ENCODE results near the gene LCP1.
A peak's percentile ranks its signal among the peaks of the same experiment; 100 is the strongest.

The LCP1 gene

DNA sequence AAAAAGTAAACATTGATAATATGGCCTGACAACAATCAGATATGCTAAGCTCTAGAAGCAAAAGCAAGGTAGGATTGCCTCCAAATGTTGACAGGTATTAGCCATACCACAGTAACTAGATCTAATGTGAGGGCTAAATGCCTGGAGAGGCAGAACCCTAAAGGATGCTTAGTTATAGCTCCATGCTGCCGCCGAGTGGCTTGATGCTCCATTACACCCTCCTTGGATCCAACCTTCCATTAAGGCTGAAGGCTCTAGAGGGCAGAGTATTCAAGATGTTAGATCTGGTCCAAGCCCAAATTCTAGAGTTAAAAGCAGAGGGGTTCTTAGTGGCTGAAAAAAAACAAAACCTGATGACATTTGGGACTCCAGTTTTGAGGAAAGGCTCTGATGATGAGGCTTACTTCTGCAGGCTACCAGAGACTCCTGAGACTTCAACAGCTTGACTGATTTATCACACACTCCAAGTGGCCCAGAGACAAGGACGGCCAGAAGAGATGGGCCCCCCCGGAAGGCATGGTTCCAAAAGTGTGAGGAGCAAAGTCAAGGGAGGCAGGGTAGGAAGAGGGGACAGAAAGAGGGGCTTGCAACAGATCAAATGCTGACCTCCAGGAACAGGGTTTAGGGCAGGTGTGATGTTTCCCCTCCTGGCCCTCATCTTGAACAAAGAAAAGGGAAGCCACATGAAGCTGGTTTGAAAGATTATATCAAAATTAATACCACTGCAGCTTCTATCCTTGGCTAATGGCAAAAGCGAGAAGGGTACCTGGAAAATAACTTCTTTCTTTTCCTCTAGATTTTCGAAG is 55.2 kb downstream of the LCP1 start:
- H3K79me2 ChIP-seq (ENCODE audit: control insufficient read depth, low read length) = no peaks in the 10 kb centered on the region
- H3K9me3 ChIP-seq (ENCODE audit: control insufficient read depth, insufficient read depth, low read length) = no peaks in the 10 kb centered on the region
- peaks cover 38% of the 10 kb centered on the region for H3F3A ChIP-seq (ENCODE audit: control insufficient read depth, insufficient read depth)
- H3K4me2 ChIP-seq (ENCODE audit: low read length) = no peak overlapping the region
- no peaks in the 10 kb centered on the region for H3K9me2 ChIP-seq (replicated peaks; ENCODE audit: control insufficient read depth, low read length)
- H4K20me1 ChIP-seq (ENCODE audit: control insufficient read depth, insufficient read depth, low read depth, low read length) = peaks cover 8% of the 10 kb centered on the region; the same call in 1 of the 2 replicates
- peaks cover 14% of the 10 kb centered on the region for H3K4me1 ChIP-seq (ENCODE audit: control insufficient read depth, low read length)
- TF ChIP-seq EZH2phosphoT487 (IDR thresholded peaks at IDR 0.05; ENCODE audit: borderline replicate concordance, low read length) = no peak
- TF ChIP-seq, protein P1, sequence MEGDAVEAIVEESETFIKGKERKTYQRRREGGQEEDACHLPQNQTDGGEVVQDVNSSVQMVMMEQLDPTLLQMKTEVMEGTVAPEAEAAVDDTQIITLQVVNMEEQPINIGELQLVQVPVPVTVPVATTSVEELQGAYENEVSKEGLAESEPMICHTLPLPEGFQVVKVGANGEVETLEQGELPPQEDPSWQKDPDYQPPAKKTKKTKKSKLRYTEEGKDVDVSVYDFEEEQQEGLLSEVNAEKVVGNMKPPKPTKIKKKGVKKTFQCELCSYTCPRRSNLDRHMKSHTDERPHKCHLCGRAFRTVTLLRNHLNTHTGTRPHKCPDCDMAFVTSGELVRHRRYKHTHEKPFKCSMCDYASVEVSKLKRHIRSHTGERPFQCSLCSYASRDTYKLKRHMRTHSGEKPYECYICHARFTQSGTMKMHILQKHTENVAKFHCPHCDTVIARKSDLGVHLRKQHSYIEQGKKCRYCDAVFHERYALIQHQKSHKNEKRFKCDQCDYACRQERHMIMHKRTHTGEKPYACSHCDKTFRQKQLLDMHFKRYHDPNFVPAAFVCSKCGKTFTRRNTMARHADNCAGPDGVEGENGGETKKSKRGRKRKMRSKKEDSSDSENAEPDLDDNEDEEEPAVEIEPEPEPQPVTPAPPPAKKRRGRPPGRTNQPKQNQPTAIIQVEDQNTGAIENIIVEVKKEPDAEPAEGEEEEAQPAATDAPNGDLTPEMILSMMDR (IDR thresholded peaks at IDR 0.05; ENCODE audit: low read depth, low read length, poor library complexity, severe bottlenecking) = peak; percentile 85
- H3K27me3 ChIP-seq (ENCODE audit: control insufficient read depth, low read length) = no peaks in the 10 kb centered on the region
- H3K36me3 ChIP-seq (ENCODE audit: control insufficient read depth, low read length) = peaks cover 62% of the 10 kb centered on the region
- no peak overlapping the region for H3K4me3 ChIP-seq (ENCODE audit: low read length)
- H3K27ac ChIP-seq (ENCODE audit: low read depth, low read length) = no peak overlapping the region

DNA sequence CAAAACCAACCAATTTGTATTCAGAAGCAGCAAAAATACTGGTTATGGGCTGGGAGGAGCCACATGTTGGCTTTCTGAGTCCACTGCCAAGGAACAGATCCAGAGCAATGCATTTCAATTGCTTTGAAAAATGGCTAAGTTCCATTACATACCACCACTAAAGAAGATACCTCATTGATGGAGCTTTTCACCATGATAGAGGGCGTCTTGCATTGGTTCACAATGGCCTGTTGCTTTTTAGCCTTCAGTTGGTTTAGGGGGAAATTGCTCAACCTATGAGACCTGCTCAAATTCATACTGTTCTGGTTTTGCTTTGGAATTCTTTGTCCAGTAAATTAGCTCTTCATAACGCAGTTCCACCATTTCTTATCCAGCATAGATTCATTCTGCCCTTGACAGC is 55.9 kb downstream of the LCP1 start:
- Histone ChIP-seq H3K27ac (ENCODE audit: low read depth, low read length) (no peak overlapping the region), H3F3A (ENCODE audit: control insufficient read depth, insufficient read depth) (peaks cover 38% of the 10 kb centered on the region), H4K20me1 (ENCODE audit: control insufficient read depth, insufficient read depth, low read depth, low read length) (peaks cover 8% of the 10 kb centered on the region; the same call in 1 of the 2 replicates), H3K4me2 (ENCODE audit: low read length) (peak overlapping the region; percentile 11; the same call in 1 of the 2 replicates), H3K4me1 (ENCODE audit: control insufficient read depth, low read length) (peaks cover 14% of the 10 kb centered on the region), H3K36me3 (ENCODE audit: control insufficient read depth, low read length) (peaks cover 55% of the 10 kb centered on the region), H3K27me3 (ENCODE audit: control insufficient read depth, low read length) (no peaks in the 10 kb centered on the region), H3K79me2 (ENCODE audit: control insufficient read depth, low read length) (no peaks in the 10 kb centered on the region), H3K9me3 (ENCODE audit: control insufficient read depth, insufficient read depth, low read length) (no peaks in the 10 kb centered on the region), H3K4me3 (ENCODE audit: low read length) (no peak overlapping the region), H3K9me2 (replicated peaks; ENCODE audit: control insufficient read depth, low read length) (no peaks in the 10 kb centered on the region)
- no peak for TF ChIP-seq EZH2phosphoT487 (IDR thresholded peaks at IDR 0.05; ENCODE audit: borderline replicate concordance, low read length)
- TF ChIP-seq, protein P1 (IDR thresholded peaks at IDR 0.05; ENCODE audit: low read depth, low read length, poor library complexity, severe bottlenecking) = no peak

DNA sequence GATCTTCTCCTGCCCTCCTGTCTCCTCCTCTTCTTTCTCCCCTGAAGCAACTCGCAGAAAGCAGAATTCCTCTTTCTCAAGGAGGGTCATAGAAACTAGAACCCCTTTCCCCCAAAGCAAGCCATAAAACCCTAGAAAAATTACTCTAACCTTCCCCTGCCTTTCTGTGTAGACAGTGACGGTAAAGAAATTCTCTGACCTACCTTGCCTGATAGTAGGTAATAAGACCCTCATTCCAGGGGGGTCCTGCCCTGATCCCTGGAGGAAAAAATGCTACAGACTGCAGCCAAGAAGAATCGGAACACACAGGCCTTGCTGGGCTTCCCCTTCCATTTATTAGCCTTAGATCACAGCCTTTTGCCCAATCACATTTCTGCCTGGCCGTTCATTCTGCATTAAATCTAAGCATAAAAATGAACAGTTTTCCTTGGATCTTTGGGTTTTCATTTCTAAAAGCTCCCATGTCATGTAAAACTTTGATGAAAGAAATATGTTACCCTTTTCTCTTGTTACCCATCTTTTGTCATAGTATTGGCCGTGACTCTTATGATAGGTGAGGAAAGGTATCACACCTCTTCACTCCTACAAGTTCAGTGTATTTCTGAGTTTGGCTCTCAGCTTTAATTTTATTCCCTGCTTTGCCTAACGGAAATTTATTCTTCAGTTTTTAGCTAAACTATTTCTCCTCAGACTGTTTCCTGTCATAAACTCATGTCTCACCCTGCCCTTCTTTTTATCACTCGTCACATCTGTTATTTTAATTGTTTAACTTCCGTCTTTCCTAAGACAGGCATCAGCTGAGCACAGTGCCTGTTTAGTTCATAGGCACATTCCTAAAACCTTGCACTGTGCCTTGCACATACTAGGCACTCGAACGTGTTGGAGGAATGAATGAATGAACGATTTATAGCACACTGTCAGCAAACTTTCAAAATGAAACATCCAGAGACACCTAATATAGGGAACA is 56.7 kb downstream of the LCP1 start:
- H3K4me3 ChIP-seq (ENCODE audit: low read length) = no peak overlapping the region
- no peak for TF ChIP-seq EZH2phosphoT487 (IDR thresholded peaks at IDR 0.05; ENCODE audit: borderline replicate concordance, low read length)
- TF ChIP-seq, protein P1 (IDR thresholded peaks at IDR 0.05; ENCODE audit: low read depth, low read length, poor library complexity, severe bottlenecking) = no peak
- H3K79me2 ChIP-seq (ENCODE audit: control insufficient read depth, low read length) = no peaks in the 10 kb centered on the region
- H3K4me2 ChIP-seq (ENCODE audit: low read length) = peak overlapping the region; percentile 11; the same call in 1 of the 2 replicates
- H3F3A ChIP-seq (ENCODE audit: control insufficient read depth, insufficient read depth) = peaks cover 31% of the 10 kb centered on the region
- H3K27me3 ChIP-seq (ENCODE audit: control insufficient read depth, low read length) = no peaks in the 10 kb centered on the region
- peaks cover 47% of the 10 kb centered on the region for H3K36me3 ChIP-seq (ENCODE audit: control insufficient read depth, low read length)
- no peaks in the 10 kb centered on the region for H3K9me2 ChIP-seq (replicated peaks; ENCODE audit: control insufficient read depth, low read length)
- H3K27ac ChIP-seq (ENCODE audit: low read depth, low read length) = no peak overlapping the region
- peaks cover 8% of the 10 kb centered on the region; the same call in 1 of the 2 replicates for H4K20me1 ChIP-seq (ENCODE audit: control insufficient read depth, insufficient read depth, low read depth, low read length)
- H3K4me1 ChIP-seq (ENCODE audit: control insufficient read depth, low read length) = peaks cover 14% of the 10 kb centered on the region
- H3K9me3 ChIP-seq (ENCODE audit: control insufficient read depth, insufficient read depth, low read length) = no peaks in the 10 kb centered on the region

All from DOHH2 (cell line).